ENCODE measurements around the gene DHX57.

DHX57 gene

DNA sequence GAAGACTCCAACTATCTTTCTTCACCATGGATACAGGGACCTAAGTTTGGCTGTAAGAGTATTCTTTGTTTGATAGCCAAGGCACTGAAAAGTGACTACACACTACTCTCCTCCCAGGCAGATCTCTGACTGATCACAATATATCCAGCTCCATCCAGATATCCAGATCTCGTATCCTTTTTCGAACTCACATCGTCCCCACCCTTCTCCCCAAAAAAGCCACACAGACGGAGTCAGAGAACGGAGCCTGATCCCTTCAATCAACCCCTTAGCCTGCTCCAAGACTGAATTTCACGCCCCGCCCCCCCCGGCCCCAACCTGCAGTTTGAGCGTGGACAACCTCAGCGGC lies 533 bp downstream of the DHX57 start:
- Histone ChIP-seq H3K9me3 (ENCODE audit: control insufficient read depth in 5 of 5, low read length in 5 of 5) (peaks cover 0 to 6% (median 5%) of the 10 kb centered on the region in 5 donors), H3K4me1 (ENCODE audit: control insufficient read depth in 5 of 5, insufficient read depth in 5 of 5, low read length in 5 of 5) (peaks cover 5 to 22% (median 16%) of the 10 kb centered on the region in 5 donors), H3K4me3 (ENCODE audit: low read depth in 1 of 5, low read length in 5 of 5) (peak overlapping the region; percentile 78 to 100 (median 99)), H3K9ac (ENCODE audit: low read length in 5 of 5) (peak overlapping the region; percentile 70 to 86 (median 77)), H3K27me3 (ENCODE audit: control insufficient read depth in 5 of 5, insufficient read depth in 4 of 5, low read length in 5 of 5) (no peaks in the 10 kb centered on the region), H3K27ac (ENCODE audit: low read depth, low read length) (peak overlapping the region; percentile 51), H3K36me3 (ENCODE audit: control insufficient read depth in 5 of 5, insufficient read depth in 5 of 5, low read length in 5 of 5) (peaks cover 0 to under 1% (median under 1%) of the 10 kb centered on the region in 5 donors)

DNA sequence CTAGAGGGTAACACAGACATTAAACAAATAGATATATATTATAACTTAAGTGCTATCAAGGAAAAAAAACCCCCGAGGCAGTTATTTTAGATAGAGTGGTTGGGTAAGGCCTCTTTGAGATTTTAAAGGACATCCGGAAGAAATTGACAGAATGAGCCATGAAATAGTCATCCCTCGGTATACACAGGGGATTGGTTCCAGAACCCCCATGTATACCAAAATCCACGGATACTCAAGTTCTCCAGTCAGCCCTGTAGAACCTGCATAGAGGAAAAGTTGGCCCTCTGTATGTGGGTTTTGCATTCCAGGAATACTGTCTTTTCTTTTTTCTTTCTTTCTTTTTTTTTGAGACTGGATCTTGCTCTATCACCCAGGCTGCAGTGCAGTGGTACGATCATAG lies 2.0 kb downstream of the DHX57 start:
- Histone ChIP-seq H3K27me3 (ENCODE audit: control insufficient read depth in 5 of 5, insufficient read depth in 4 of 5, low read length in 5 of 5) (no peaks in the 10 kb centered on the region), H3K9me3 (ENCODE audit: control insufficient read depth in 5 of 5, low read length in 5 of 5) (peaks cover 0 to 6% (median 5%) of the 10 kb centered on the region in 5 donors), H3K27ac (ENCODE audit: low read depth, low read length) (no peak overlapping the region), H3K36me3 (ENCODE audit: control insufficient read depth in 5 of 5, insufficient read depth in 5 of 5, low read length in 5 of 5) (no peaks in the 10 kb centered on the region), H3K4me3 (ENCODE audit: low read depth in 1 of 5, low read length in 5 of 5) (no peak overlapping the region), H3K4me1 (ENCODE audit: control insufficient read depth in 5 of 5, insufficient read depth in 5 of 5, low read length in 5 of 5) (peaks cover 5 to 22% (median 16%) of the 10 kb centered on the region in 5 donors), H3K9ac (ENCODE audit: low read length in 5 of 5) (no peak overlapping the region)

DNA sequence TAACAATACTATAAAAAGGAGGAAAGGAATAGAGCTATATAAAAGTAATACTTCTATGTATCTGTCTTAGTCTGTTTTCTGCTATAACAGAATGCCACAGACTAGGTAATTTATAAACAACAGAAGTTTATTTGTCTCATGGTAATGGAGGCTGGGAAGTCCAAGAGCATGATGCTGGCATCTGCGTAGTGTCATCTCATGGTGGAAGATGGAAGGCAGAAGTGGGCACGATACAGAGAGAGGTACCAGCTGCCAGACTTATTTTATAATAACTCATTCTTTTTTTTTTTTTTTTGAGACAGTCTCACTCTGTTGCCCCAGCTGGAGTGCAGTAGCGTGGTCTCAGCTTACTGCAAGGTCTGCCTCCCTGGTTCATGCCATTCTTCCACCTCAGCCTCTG lies 4.3 kb downstream of the DHX57 start:
- no peak overlapping the region for H3K4me3 ChIP-seq (ENCODE audit: low read depth in 1 of 5, low read length in 5 of 5)
- H3K27me3 ChIP-seq (ENCODE audit: control insufficient read depth in 5 of 5, insufficient read depth in 4 of 5, low read length in 5 of 5): no peaks in the 10 kb centered on the region
- peaks cover 0 to 6% (median 5%) of the 10 kb centered on the region in 5 donors for H3K9me3 ChIP-seq (ENCODE audit: control insufficient read depth in 5 of 5, low read length in 5 of 5)
- H3K27ac ChIP-seq (ENCODE audit: low read depth, low read length): no peak overlapping the region
- peaks cover 4 to 17% (median 14%) of the 10 kb centered on the region in 5 donors for H3K4me1 ChIP-seq (ENCODE audit: control insufficient read depth in 5 of 5, insufficient read depth in 5 of 5, low read length in 5 of 5)
- H3K36me3 ChIP-seq (ENCODE audit: control insufficient read depth in 5 of 5, insufficient read depth in 5 of 5, low read length in 5 of 5): peaks cover 5 to 15% (median 6%) of the 10 kb centered on the region in 5 donors
- H3K9ac ChIP-seq (ENCODE audit: low read length in 5 of 5): no peak overlapping the region

DNA sequence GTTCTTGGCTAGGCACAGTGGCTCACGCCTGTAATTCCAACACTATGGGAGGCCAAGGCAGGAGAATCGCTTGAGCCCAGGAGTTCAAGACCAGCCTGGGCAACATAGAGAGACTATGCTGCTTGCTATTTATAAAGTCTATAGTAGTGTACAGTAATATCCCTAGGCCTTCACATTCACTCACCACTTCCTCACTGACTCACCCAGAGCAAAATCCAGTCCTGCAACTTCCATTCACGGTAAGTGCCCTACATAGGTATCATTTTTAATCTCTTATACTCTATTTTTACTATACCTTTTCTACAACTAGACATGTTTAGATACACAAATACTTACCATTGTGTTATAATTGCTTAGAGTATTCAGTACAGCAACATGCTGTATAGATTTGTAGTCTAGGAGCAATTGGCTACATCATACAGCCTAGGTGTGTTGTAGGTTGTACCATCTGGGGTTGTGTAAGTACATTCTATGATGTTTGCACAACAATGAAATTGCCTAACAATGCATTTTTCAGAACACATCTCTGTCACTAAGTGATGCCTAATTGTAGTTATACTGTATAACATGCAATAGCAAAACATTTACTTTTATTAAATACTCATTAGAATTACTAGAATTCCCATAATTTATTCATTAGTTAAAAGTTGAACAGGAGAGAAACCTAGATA lies 8.8 kb downstream of the DHX57 start:
- H3K4me1 ChIP-seq (ENCODE audit: control insufficient read depth in 5 of 5, insufficient read depth in 5 of 5, low read length in 5 of 5): no peaks in the 10 kb centered on the region
- H3K9ac ChIP-seq (ENCODE audit: low read length in 5 of 5): no peak overlapping the region
- no peak overlapping the region for H3K27ac ChIP-seq (ENCODE audit: low read depth, low read length)
- peaks cover 13 to 35% (median 24%) of the 10 kb centered on the region in 5 donors for H3K36me3 ChIP-seq (ENCODE audit: control insufficient read depth in 5 of 5, insufficient read depth in 5 of 5, low read length in 5 of 5)
- peaks cover 0 to 5% (median 2%) of the 10 kb centered on the region in 5 donors for H3K9me3 ChIP-seq (ENCODE audit: control insufficient read depth in 5 of 5, low read length in 5 of 5)
- H3K4me3 ChIP-seq (ENCODE audit: low read depth in 1 of 5, low read length in 5 of 5): no peak overlapping the region
- H3K27me3 ChIP-seq (ENCODE audit: control insufficient read depth in 5 of 5, insufficient read depth in 4 of 5, low read length in 5 of 5): no peaks in the 10 kb centered on the region

DNA sequence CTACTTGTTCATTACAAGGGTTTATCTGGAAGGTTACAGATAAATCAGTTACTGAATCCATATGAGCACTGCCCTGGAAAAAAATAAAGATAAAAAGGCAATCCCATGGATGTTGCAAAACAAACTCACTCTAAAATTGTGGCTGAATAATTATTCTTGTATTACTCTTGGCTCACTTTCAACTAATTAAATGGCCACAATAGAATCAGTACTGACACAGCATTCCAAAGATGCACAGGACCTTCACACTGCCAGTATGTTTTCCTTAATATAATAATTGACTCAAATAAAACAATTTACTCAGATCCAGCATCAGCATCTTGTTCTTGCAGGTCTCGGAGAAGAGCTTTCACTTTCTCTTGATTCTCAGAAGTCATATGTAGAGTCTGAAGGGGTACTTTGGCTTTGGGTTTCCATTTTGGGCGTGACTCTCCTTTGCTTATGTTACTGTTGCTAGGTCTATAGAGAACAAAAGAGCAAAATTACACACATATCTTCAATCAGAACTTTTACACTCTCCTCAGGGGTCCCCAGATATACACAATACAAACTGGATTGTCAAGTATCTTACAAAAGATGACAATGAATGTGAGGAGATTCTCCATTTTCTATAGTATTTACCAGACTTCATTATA lies 12.6 kb downstream of the DHX57 start:
- Histone ChIP-seq H3K4me1 (ENCODE audit: control insufficient read depth in 5 of 5, insufficient read depth in 5 of 5, low read length in 5 of 5) (no peaks in the 10 kb centered on the region), H3K27me3 (ENCODE audit: control insufficient read depth in 5 of 5, insufficient read depth in 4 of 5, low read length in 5 of 5) (no peaks in the 10 kb centered on the region), H3K9me3 (ENCODE audit: control insufficient read depth in 5 of 5, low read length in 5 of 5) (no peaks in the 10 kb centered on the region), H3K36me3 (ENCODE audit: control insufficient read depth in 5 of 5, insufficient read depth in 5 of 5, low read length in 5 of 5) (peaks cover 26 to 62% (median 47%) of the 10 kb centered on the region in 5 donors), H3K27ac (ENCODE audit: low read depth, low read length) (no peak overlapping the region), H3K4me3 (ENCODE audit: low read depth in 1 of 5, low read length in 5 of 5) (no peak overlapping the region), H3K9ac (ENCODE audit: low read length in 5 of 5) (no peak overlapping the region)

DNA sequence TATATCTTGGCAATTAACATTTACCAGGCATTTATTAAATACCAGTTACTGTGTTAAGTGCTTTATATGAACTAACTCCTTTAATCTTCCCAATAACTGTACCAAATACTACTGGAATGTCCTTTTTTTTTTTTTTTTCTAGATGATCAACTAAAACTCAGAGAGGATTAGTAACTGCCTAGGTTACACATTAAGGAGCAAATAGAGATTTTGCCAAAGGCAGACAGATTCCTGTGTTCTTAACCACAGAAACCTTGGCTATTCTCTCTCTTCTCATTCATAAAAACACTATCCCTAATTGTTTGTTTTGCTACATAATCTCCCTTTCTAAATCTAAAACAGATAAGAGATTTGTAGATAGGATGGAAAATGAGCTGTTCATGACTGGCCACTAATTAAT lies 13.3 kb downstream of the DHX57 start:
- Histone ChIP-seq H3K27ac (ENCODE audit: low read depth, low read length) (no peak overlapping the region), H3K4me1 (ENCODE audit: control insufficient read depth in 5 of 5, insufficient read depth in 5 of 5, low read length in 5 of 5) (no peaks in the 10 kb centered on the region), H3K4me3 (ENCODE audit: low read depth in 1 of 5, low read length in 5 of 5) (no peak overlapping the region), H3K9me3 (ENCODE audit: control insufficient read depth in 5 of 5, low read length in 5 of 5) (no peaks in the 10 kb centered on the region), H3K36me3 (ENCODE audit: control insufficient read depth in 5 of 5, insufficient read depth in 5 of 5, low read length in 5 of 5) (peaks cover 28 to 60% (median 46%) of the 10 kb centered on the region in 5 donors), H3K27me3 (ENCODE audit: control insufficient read depth in 5 of 5, insufficient read depth in 4 of 5, low read length in 5 of 5) (no peaks in the 10 kb centered on the region), H3K9ac (ENCODE audit: low read length in 5 of 5) (no peak overlapping the region)

DNA sequence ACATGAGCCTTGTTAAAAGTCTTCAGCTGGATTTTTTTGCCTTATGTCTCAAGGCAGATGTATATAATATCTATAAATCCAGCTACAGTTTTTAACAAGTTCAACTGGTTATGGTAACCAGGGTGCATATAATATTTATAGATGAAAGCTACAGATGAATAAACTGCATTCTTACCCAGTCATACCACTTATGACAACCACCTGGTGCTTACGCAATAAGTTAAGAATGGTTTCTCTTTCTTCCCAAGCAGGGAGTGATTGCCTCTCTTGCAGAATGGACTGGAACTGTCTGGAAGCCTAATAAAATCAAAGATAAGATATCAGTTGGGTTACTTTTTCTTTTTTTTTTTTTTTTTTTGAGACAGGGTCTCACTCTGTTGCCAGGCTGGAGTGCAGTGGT lies 19.6 kb downstream of the DHX57 start:
- H3K9me3 ChIP-seq (ENCODE audit: control insufficient read depth in 5 of 5, low read length in 5 of 5): no peaks in the 10 kb centered on the region
- no peak overlapping the region for H3K4me3 ChIP-seq (ENCODE audit: low read depth in 1 of 5, low read length in 5 of 5)
- H3K4me1 ChIP-seq (ENCODE audit: control insufficient read depth in 5 of 5, insufficient read depth in 5 of 5, low read length in 5 of 5): no peaks in the 10 kb centered on the region
- H3K9ac ChIP-seq (ENCODE audit: low read length in 5 of 5): no peak overlapping the region
- H3K27ac ChIP-seq (ENCODE audit: low read depth, low read length): no peak overlapping the region
- H3K27me3 ChIP-seq (ENCODE audit: control insufficient read depth in 5 of 5, insufficient read depth in 4 of 5, low read length in 5 of 5): no peaks in the 10 kb centered on the region
- peaks cover 37 to 57% (median 44%) of the 10 kb centered on the region in 5 donors for H3K36me3 ChIP-seq (ENCODE audit: control insufficient read depth in 5 of 5, insufficient read depth in 5 of 5, low read length in 5 of 5)

DNA sequence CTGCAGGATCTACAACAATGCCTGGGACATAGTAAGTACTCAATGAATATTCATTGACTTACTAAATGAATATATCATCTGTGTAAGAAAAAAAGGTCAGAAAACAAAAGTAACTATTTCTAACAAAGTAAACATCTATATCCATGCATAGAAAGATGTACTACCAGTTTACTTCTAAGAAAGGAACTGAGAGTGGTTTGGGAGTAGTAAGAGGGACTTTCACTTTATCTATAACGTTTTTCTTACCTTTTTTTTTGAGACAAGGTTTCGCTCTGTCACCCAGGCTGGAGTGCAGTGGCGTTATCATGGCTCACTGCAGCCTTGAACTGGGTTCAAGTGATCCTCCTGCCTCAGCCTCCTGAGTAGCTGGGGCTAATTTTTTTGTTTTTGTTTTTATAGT lies 25.7 kb downstream of the DHX57 start:
- Histone ChIP-seq H3K27me3 (ENCODE audit: control insufficient read depth in 5 of 5, insufficient read depth in 4 of 5, low read length in 5 of 5) (no peaks in the 10 kb centered on the region), H3K9ac (ENCODE audit: low read length in 5 of 5) (no peak overlapping the region), H3K4me3 (ENCODE audit: low read depth in 1 of 5, low read length in 5 of 5) (no peak overlapping the region), H3K9me3 (ENCODE audit: control insufficient read depth in 5 of 5, low read length in 5 of 5) (no peaks in the 10 kb centered on the region), H3K36me3 (ENCODE audit: control insufficient read depth in 5 of 5, insufficient read depth in 5 of 5, low read length in 5 of 5) (peaks cover 16 to 21% (median 20%) of the 10 kb centered on the region in 5 donors), H3K27ac (ENCODE audit: low read depth, low read length) (no peak overlapping the region), H3K4me1 (ENCODE audit: control insufficient read depth in 5 of 5, insufficient read depth in 5 of 5, low read length in 5 of 5) (no peaks in the 10 kb centered on the region)

DNA sequence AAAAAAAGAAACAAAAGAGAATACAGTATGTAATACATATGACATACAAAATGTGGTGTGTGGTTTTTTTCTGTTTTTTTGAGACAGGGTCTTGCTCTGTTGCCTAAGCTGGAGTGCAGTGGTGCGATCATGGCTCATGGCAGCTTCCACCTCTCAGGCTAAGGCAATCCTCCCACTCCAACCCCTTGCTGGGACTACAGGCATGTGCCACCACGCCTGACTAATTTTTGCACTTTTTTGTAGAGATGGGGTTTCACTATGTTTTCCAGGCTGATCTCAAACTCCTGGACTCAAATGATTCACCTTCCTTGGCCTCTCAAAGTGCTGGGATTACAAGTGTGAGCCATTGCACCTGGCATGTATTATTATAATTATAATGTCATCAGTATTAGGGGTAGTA lies 38.9 kb downstream of the DHX57 start:
- H3K27ac ChIP-seq (ENCODE audit: low read depth, low read length): no peak overlapping the region
- H3K36me3 ChIP-seq (ENCODE audit: control insufficient read depth in 5 of 5, insufficient read depth in 5 of 5, low read length in 5 of 5): peaks cover 5 to 32% (median 17%) of the 10 kb centered on the region in 5 donors
- H3K9me3 ChIP-seq (ENCODE audit: control insufficient read depth in 5 of 5, low read length in 5 of 5): no peaks in the 10 kb centered on the region
- no peak overlapping the region for H3K9ac ChIP-seq (ENCODE audit: low read length in 5 of 5)
- no peaks in the 10 kb centered on the region for H3K27me3 ChIP-seq (ENCODE audit: control insufficient read depth in 5 of 5, insufficient read depth in 4 of 5, low read length in 5 of 5)
- H3K4me3 ChIP-seq (ENCODE audit: low read depth in 1 of 5, low read length in 5 of 5): no peak overlapping the region
- H3K4me1 ChIP-seq (ENCODE audit: control insufficient read depth in 5 of 5, insufficient read depth in 5 of 5, low read length in 5 of 5): peaks cover 0 to 6% (median 0%) of the 10 kb centered on the region in 5 donors

DNA sequence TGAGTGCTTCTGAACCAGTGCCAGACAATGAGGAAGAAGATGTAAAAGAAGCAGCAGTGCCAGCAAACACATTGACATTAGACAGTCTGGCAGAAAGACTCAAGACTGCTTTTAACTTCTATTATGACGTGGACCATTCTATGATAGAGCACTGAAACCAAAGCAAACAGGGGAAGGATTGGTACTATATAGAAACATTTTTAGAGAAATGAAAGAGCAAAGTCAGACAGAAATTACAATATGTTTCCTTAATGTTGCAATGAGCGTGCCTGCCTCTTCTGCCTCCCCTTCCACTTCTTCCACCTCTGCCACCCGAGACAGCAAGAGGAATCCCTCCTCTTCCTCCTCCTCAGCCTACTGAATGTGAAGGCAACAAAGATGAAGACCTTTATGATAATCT lies 39.7 kb downstream of the DHX57 start:
- H3K9ac ChIP-seq (ENCODE audit: low read length in 5 of 5): no peak overlapping the region
- no peaks in the 10 kb centered on the region for H3K27me3 ChIP-seq (ENCODE audit: control insufficient read depth in 5 of 5, insufficient read depth in 4 of 5, low read length in 5 of 5)
- H3K27ac ChIP-seq (ENCODE audit: low read depth, low read length): no peak overlapping the region
- peaks cover 5 to 28% (median 17%) of the 10 kb centered on the region in 5 donors for H3K36me3 ChIP-seq (ENCODE audit: control insufficient read depth in 5 of 5, insufficient read depth in 5 of 5, low read length in 5 of 5)
- H3K9me3 ChIP-seq (ENCODE audit: control insufficient read depth in 5 of 5, low read length in 5 of 5): no peaks in the 10 kb centered on the region
- H3K4me1 ChIP-seq (ENCODE audit: control insufficient read depth in 5 of 5, insufficient read depth in 5 of 5, low read length in 5 of 5): peaks cover 0 to 3% (median 0%) of the 10 kb centered on the region in 5 donors
- H3K4me3 ChIP-seq (ENCODE audit: low read depth in 1 of 5, low read length in 5 of 5): no peak overlapping the region
